ENCODE results near the gene MYOD1.

The MYOD1 gene

GRCh38 chr11:17719028-17719937 lies at the start of gene MYOD1:
TSS of gene MYOD1 (plus strand) at chr11:17719571. CDS start at chr11:17719783, 212 bp downstream.
- in situ Hi-C loops (cut with HindIII; ENCODE audit: low sequenced_read_pairs): loop anchor here (5.0 kb wide), 1 partner anchor 67 kb away; no protein-coding TSS in a partner anchor

GRCh38 chr11:17672469-17672868 lies 46.9 kb upstream of the MYOD1 start:
- in situ Hi-C loops (cut with HindIII; ENCODE audit: low sequenced_read_pairs): no loop called here

GRCh38 chr11:17673951-17674350 lies 45.4 kb upstream of the MYOD1 start:
- in situ Hi-C loops (cut with HindIII; ENCODE audit: low sequenced_read_pairs): no loop called here

GRCh38 chr11:17682848-17683247 lies 36.5 kb upstream of the MYOD1 start:
- in situ Hi-C loops (cut with HindIII; ENCODE audit: low sequenced_read_pairs): no loop called here

- in situ Hi-C loops (cut with HindIII; ENCODE audit: low sequenced_read_pairs): no loop called here
Measured at GRCh38 chr11:17683377-17684161, 35.8 kb upstream of the MYOD1 start.

- in situ Hi-C loops (cut with HindIII; ENCODE audit: low sequenced_read_pairs): no loop called here
Measured at GRCh38 chr11:17684550-17684949, 34.8 kb upstream of the MYOD1 start.

GRCh38 chr11:17686231-17686980 lies 33.0 kb upstream of the MYOD1 start:
- in situ Hi-C loops (cut with HindIII; ENCODE audit: low sequenced_read_pairs): no loop called here

GRCh38 chr11:17687946-17688670 lies 31.3 kb upstream of the MYOD1 start:
- in situ Hi-C loops (cut with HindIII; ENCODE audit: low sequenced_read_pairs): no loop called here

- in situ Hi-C loops (cut with HindIII; ENCODE audit: low sequenced_read_pairs): no loop called here
Measured at GRCh38 chr11:17691550-17691949, 27.8 kb upstream of the MYOD1 start.

- in situ Hi-C loops (cut with HindIII; ENCODE audit: low sequenced_read_pairs): no loop called here
Measured at GRCh38 chr11:17691976-17692375, 27.4 kb upstream of the MYOD1 start.

- in situ Hi-C loops (cut with HindIII; ENCODE audit: low sequenced_read_pairs): no loop called here
Measured at GRCh38 chr11:17692931-17693330, 26.4 kb upstream of the MYOD1 start.

GRCh38 chr11:17693531-17693930 lies 25.8 kb upstream of the MYOD1 start:
- in situ Hi-C loops (cut with HindIII; ENCODE audit: low sequenced_read_pairs): no loop called here

- in situ Hi-C loops (cut with HindIII; ENCODE audit: low sequenced_read_pairs): no loop called here
Measured at GRCh38 chr11:17694494-17695110, 24.8 kb upstream of the MYOD1 start.

- in situ Hi-C loops (cut with HindIII; ENCODE audit: low sequenced_read_pairs): no loop called here
Measured at GRCh38 chr11:17695454-17696441, 23.6 kb upstream of the MYOD1 start.

- in situ Hi-C loops (cut with HindIII; ENCODE audit: low sequenced_read_pairs): no loop called here
Measured at GRCh38 chr11:17696741-17697140, 22.6 kb upstream of the MYOD1 start.

GRCh38 chr11:17697175-17697949 lies 22.0 kb upstream of the MYOD1 start:
- in situ Hi-C loops (cut with HindIII; ENCODE audit: low sequenced_read_pairs): no loop called here

- in situ Hi-C loops (cut with HindIII; ENCODE audit: low sequenced_read_pairs): no loop called here
Measured at GRCh38 chr11:17699147-17700114, 19.9 kb upstream of the MYOD1 start.
